H1 (cell line): ENCODE measurements around the gene LTBP4. TPM values are rescaled to one million over a fixed set of nuclear protein-coding genes. Genes with fewer than 3 reads are reported as not detected.

ENCODE experiments used
- RBBP5 ChIP-seq: IDR thresholded peaks from 2 replicates; pipeline ENCODE4 v1.7.1; 2012; ENCODE audit warnings: low read depth, mild to moderate bottlenecking, inconsistent platforms, low read length, moderate library complexity, borderline replicate concordance
- polyA plus RNA-seq, 7 experiments: library from polyadenylated mRNA; depleted of rRNA in 3 of 7; stranded (reverse) in 5 of 7; unstranded in 2 of 7; fragments of >200 nt in 5 of 7; fragments of 200-250 nt in 2 of 7; gene quantifications; 1 replicate in 5 of 7; 2 replicates in 1 of 7; 4 replicates in 1 of 7; pipeline versions ENCODE4 v1.2.1 to v1.2.3, GENCODE V29; 2011 to 2013; ENCODE audit warnings: missing spikeins in 2 of 7, mixed read lengths in 2 of 7
- total RNA-seq: library from RNA; stranded (reverse); fragmentation: NEBNext Ultra II Directional; extraction: Animal tissue kit (Norgen Biotek cat#: 25700); gene quantifications from 2 replicates; pipeline ENCODE4 v1.2.1, GENCODE V29; 2021

LTBP4 gene
- total and polyA plus RNA-seq, 2 of the 8 experiments (the other 6 are each of a cell fraction or from before 2014, with no cell fraction given), result 54.5 to 77.1 TPM

GRCh38 chr19:40672038-40672437 lies 70.9 kb downstream of the LTBP4 start (continued):
- TF ChIP-seq RBBP5, result no peak
